Loucy (cell line): ENCODE measurements around the gene MYL11.
A peak's percentile ranks its signal among the peaks of the same experiment; 100 is the strongest.

Experiments used
- H2AFZ ChIP-seq: fragments of 200-600 bp; sonication (generic); 2 replicates; pipeline ENCODE4 v1.6.0; 2016; ENCODE audit warnings: antibody characterized with exemption, mild to moderate bottlenecking, low read length, moderate library complexity
- H3F3A ChIP-seq: fragments of 200-600 bp; 2 replicates; pipeline ENCODE4 v1.6.0; 2016; ENCODE audit warnings: antibody characterized with exemption, low read depth, mild to moderate bottlenecking
- H3K27me3 ChIP-seq: fragments of 200-600 bp; sonication (generic); 2 replicates; pipeline ENCODE4 v1.6.1; 2014; ENCODE audit warnings: low read length, mild to moderate bottlenecking; ENCODE audit not compliant: insufficient read depth, poor library complexity, severe bottlenecking
- H3K36me3 ChIP-seq: fragments of 200-600 bp; sonication (generic); 2 replicates; pipeline ENCODE4 v1.6.1; 2016; ENCODE audit warnings: low read length; ENCODE audit not compliant: insufficient read depth
- H3K4me1 ChIP-seq: fragments of 200-600 bp; sonication (generic); 2 replicates; pipeline ENCODE4 v1.5.1; 2014; ENCODE audit warnings: low read length, mild to moderate bottlenecking; ENCODE audit not compliant: insufficient read depth, poor library complexity, severe bottlenecking
- H3K4me2 ChIP-seq: fragments of 200-600 bp; sonication (generic); 2 replicates; pipeline ENCODE4 v1.6.0; 2014; ENCODE audit warnings: antibody characterized with exemption, low read length, low read depth, mild to moderate bottlenecking; ENCODE audit not compliant: poor library complexity, severe bottlenecking
- H3K4me3 ChIP-seq: fragments of 200-600 bp; sonication (generic); 2 replicates; pipeline ENCODE4 v1.5.1; 2014; ENCODE audit warnings: low read length, mild to moderate bottlenecking, mixed read lengths; ENCODE audit not compliant: poor library complexity, severe bottlenecking
- H3K79me2 ChIP-seq: fragments of 200-600 bp; sonication (generic); 2 replicates; pipeline ENCODE4 v1.6.1; 2014; ENCODE audit warnings: low read length; ENCODE audit not compliant: insufficient read depth
- H3K9ac ChIP-seq: fragments of 200-600 bp; sonication (generic); 2 replicates; pipeline ENCODE4 v1.6.0; 2014; ENCODE audit warnings: mild to moderate bottlenecking, low read depth, low read length, moderate library complexity; ENCODE audit not compliant: poor library complexity, severe bottlenecking
- H3K9me2 ChIP-seq: fragments of 200-600 bp; sonication (generic); replicated peaks from 2 replicates; pipeline ENCODE4 v1.6.1; 2016; ENCODE audit warnings: low read depth, low read length, mixed read lengths
- H3K9me3 ChIP-seq: fragments of 200-600 bp; sonication (generic); 2 replicates; pipeline ENCODE4 v1.6.1; 2014; ENCODE audit warnings: mild to moderate bottlenecking, antibody characterized with exemption, low read length, low read depth; ENCODE audit not compliant: insufficient read depth
- H4K20me1 ChIP-seq: fragments of 200-600 bp; sonication (generic); 2 replicates; pipeline ENCODE4 v1.6.0; 2014; ENCODE audit warnings: antibody characterized with exemption, low read length, mild to moderate bottlenecking; ENCODE audit not compliant: insufficient read depth, poor library complexity, severe bottlenecking
- CTCF ChIP-seq: fragments of 200-600 bp; sonication (generic); conservative IDR thresholded peaks from 2 replicates; pipeline ENCODE4 v1.5.1; 2014; ENCODE audit warnings: mild to moderate bottlenecking, antibody characterized with exemption, low read length
- EZH2phosphoT487 ChIP-seq: fragments of 200-600 bp; IDR thresholded peaks from 2 replicates; pipeline ENCODE4 v1.6.1; 2018; ENCODE audit warnings: antibody characterized with exemption, mild to moderate bottlenecking, moderate library complexity, borderline replicate concordance

Gene MYL11

GRCh38 chr16:30399435-30400186, 25.0 kb downstream of the MYL11 start:
- peaks cover 8% of the 10 kb centered on the region; the same call in 1 of the 2 replicates for H3K36me3 ChIP-seq

GRCh38 chr16:30401768-30402425, 27.3 kb downstream of the MYL11 start:
- Histone ChIP-seq H4K20me1 (peaks cover 4% of the 10 kb centered on the region), H3K36me3 (peaks cover 8% of the 10 kb centered on the region; the same call in 1 of the 2 replicates), H2AFZ (no peak overlapping the region), H3F3A (peaks cover 32% of the 10 kb centered on the region), H3K27me3 (no peaks in the 10 kb centered on the region), H3K9me3 (no peaks in the 10 kb centered on the region), H3K9me2 (no peaks in the 10 kb centered on the region), H3K4me2 (no peak overlapping the region), H3K4me3 (no peak overlapping the region), H3K79me2 (peaks cover 23% of the 10 kb centered on the region), H3K9ac (no peak overlapping the region), H3K4me1 (peaks cover 40% of the 10 kb centered on the region)
- TF ChIP-seq CTCF (no peak), EZH2phosphoT487 (no peak)

More at GRCh38 chr16:30399435-30400186, 25.0 kb downstream of the MYL11 start:
- no peaks in the 10 kb centered on the region for H3K9me3 ChIP-seq
- no peak for TF ChIP-seq EZH2phosphoT487
- TF ChIP-seq CTCF: no peak
- no peak overlapping the region for H2AFZ ChIP-seq
- no peaks in the 10 kb centered on the region for H3K9me2 ChIP-seq
- peaks cover 48% of the 10 kb centered on the region for H3K4me1 ChIP-seq
- peak overlapping the region; percentile 74 for H3K4me3 ChIP-seq
- no peaks in the 10 kb centered on the region for H3K27me3 ChIP-seq
- peak overlapping the region; percentile 82 for H3K9ac ChIP-seq
- peaks cover 40% of the 10 kb centered on the region for H3K79me2 ChIP-seq
- peaks cover 17% of the 10 kb centered on the region for H4K20me1 ChIP-seq
- peaks cover 29% of the 10 kb centered on the region for H3F3A ChIP-seq
- peak overlapping the region; percentile 99 for H3K4me2 ChIP-seq

- H3K36me3 ChIP-seq: no peaks in the 10 kb centered on the region; the same call in 1 of the 2 replicates
- H3K4me3 ChIP-seq: peak overlapping the region; percentile 84
- peak overlapping the region; percentile 98 for H3K4me2 ChIP-seq
- peaks cover 29% of the 10 kb centered on the region for H3K4me1 ChIP-seq
- H3K9ac ChIP-seq: peak overlapping the region; percentile 73
- peaks cover 12% of the 10 kb centered on the region for H3F3A ChIP-seq
- no peaks in the 10 kb centered on the region for H3K9me2 ChIP-seq
- H3K79me2 ChIP-seq: peaks cover 23% of the 10 kb centered on the region
- TF ChIP-seq EZH2phosphoT487: no peak
- no peak for TF ChIP-seq CTCF
- peaks cover 7% of the 10 kb centered on the region for H4K20me1 ChIP-seq
- H3K27me3 ChIP-seq: no peaks in the 10 kb centered on the region
- peak overlapping the region; percentile 89 for H2AFZ ChIP-seq
- H3K9me3 ChIP-seq: no peaks in the 10 kb centered on the region
Observed at GRCh38 chr16:30406795-30407101, 32.1 kb downstream of the MYL11 start.
